CD8-positive, alpha-beta memory T cell (primary cell): ENCODE measurements around the gene COL9A2. TPM values are rescaled to one million over a fixed set of nuclear protein-coding genes. Genes with fewer than 3 reads are reported as not detected.

ENCODE experiments used
- CTCF ChIA-PET: fragments of 350-600 bp; sonication (Branson Sonifier 250); formaldehyde crosslinking; loops from one replicate; lab custom pipeline; 2021; ENCODE audit warnings: antibody characterized with exemption; lab: Charles Lee
- POLR2A ChIA-PET: fragments of 350-600 bp; sonication (Branson Sonifier 250); formaldehyde crosslinking; loops from one replicate; lab custom pipeline; 2021; ENCODE audit warnings: antibody characterized with exemption; lab: Charles Lee
- DNase-seq, 5 donors: peaks; one replicate each; pipeline versions ENCODE4 v3.0.0 to v3.0.0-alpha.2; 2020 to 2022; ENCODE audit warnings: mixed read lengths in 1 of 5
- H3K27ac ChIP-seq: one replicate; pipeline ENCODE4 v1.7.0; 2013; ENCODE audit warnings: low read depth, mild to moderate bottlenecking, low read length, moderate library complexity
- H3K27me3 ChIP-seq: 2 replicates; pipeline ENCODE4 v1.7.0; 2013; ENCODE audit warnings: low read length, mild to moderate bottlenecking; ENCODE audit not compliant: insufficient read depth, poor library complexity, severe bottlenecking
- H3K36me3 ChIP-seq: 2 replicates; pipeline ENCODE4 v1.7.0; 2013; ENCODE audit warnings: mild to moderate bottlenecking, low read length, moderate library complexity; ENCODE audit not compliant: insufficient read depth
- H3K4me1 ChIP-seq: 2 replicates; pipeline ENCODE4 v1.7.0; 2013; ENCODE audit warnings: mild to moderate bottlenecking, low read length, moderate library complexity; ENCODE audit not compliant: insufficient read depth
- H3K4me3 ChIP-seq: 2 replicates; pipeline ENCODE4 v1.7.0; 2013; ENCODE audit warnings: mild to moderate bottlenecking, low read length
- H3K9me3 ChIP-seq: 2 replicates; pipeline ENCODE4 v1.7.0; 2013; ENCODE audit warnings: mild to moderate bottlenecking, low read length
- H3K27ac Mint-ChIP-seq, 8 donors: one replicate each; pipeline ENCODE4 v1.8.0; 2020 to 2021; ENCODE audit warnings: mixed read lengths in 8 of 8, mild to moderate bottlenecking in 6 of 8, inconsistent platforms in 3 of 8, moderate library complexity in 3 of 8
- H3K27me3 Mint-ChIP-seq, 2 donors: one replicate each; pipeline ENCODE4 v1.8.0; 2020 to 2021; ENCODE audit warnings: mixed read lengths in 2 of 2, mild to moderate bottlenecking in 1 of 2, moderate library complexity in 1 of 2
- H3K36me3 Mint-ChIP-seq, 3 donors: one replicate each; pipeline ENCODE4 v1.8.0; 2020 to 2021; ENCODE audit warnings: mixed read lengths in 3 of 3, inconsistent platforms in 1 of 3, mild to moderate bottlenecking in 1 of 3
- H3K4me1 Mint-ChIP-seq, 3 donors: one replicate each; pipeline ENCODE4 v1.8.0; 2020 to 2021; ENCODE audit warnings: mixed read lengths in 3 of 3, inconsistent platforms in 1 of 3, mild to moderate bottlenecking in 1 of 3
- H3K4me3 Mint-ChIP-seq, 7 donors: one replicate each; pipeline ENCODE4 v1.8.0; 2020 to 2021; ENCODE audit warnings: mixed read lengths in 7 of 7, mild to moderate bottlenecking in 6 of 7, moderate library complexity in 4 of 7, inconsistent platforms in 2 of 7
- H3K9me3 Mint-ChIP-seq, 5 donors: one replicate each; pipeline ENCODE4 v1.8.0; 2020 to 2022; ENCODE audit warnings: mixed read lengths in 5 of 5, mild to moderate bottlenecking in 3 of 5, moderate library complexity in 2 of 5, inconsistent platforms in 1 of 5
- polyA plus RNA-seq: library from polyadenylated mRNA; unstranded; fragments of 300-500 nt; fragmentation: Illumina TruSeq; gene quantifications from one replicate; pipeline ENCODE4 v1.2.3, GENCODE V29; 2021
- total RNA-seq, 2 experiments: library from RNA; stranded (reverse); gene quantifications; one replicate each; pipeline ENCODE4 v1.2.3, GENCODE V29; 2021

COL9A2 gene
- total and polyA plus RNA-seq, 3 experiments from 2014 or later = 0.68 to 5.5 (median 4.4) TPM

- no peak for DNase-seq
- peaks cover 13 to 39% (median 20%) of the 10 kb centered on the region in 3 donors for H3K4me1 Mint-ChIP-seq
- no peaks in the 10 kb centered on the region for H3K9me3 Mint-ChIP-seq
- peak overlapping the region in 5 of 7 donors; percentile 49 to 91 (median 88) for H3K4me3 Mint-ChIP-seq
- POLR2A ChIA-PET = interaction anchor here (0.7 kb wide), 1 partner anchor 154 kb away, joined by 4 read pairs; no protein-coding TSS in a partner anchor
- no peaks in the 10 kb centered on the region for H3K36me3 ChIP-seq
- no peak overlapping the region for H3K4me3 ChIP-seq
- H3K27me3 ChIP-seq = peaks cover 5% of the 10 kb centered on the region
- no peaks in the 10 kb centered on the region for H3K36me3 Mint-ChIP-seq
- no peaks in the 10 kb centered on the region for H3K9me3 ChIP-seq
- H3K4me1 ChIP-seq = peaks cover 19% of the 10 kb centered on the region
- peak overlapping the region in 4 of 8 donors; percentile 11 to 71 (median 46) for H3K27ac Mint-ChIP-seq
- CTCF ChIA-PET = interaction anchor here (0.8 to 5.1 kb wide), 18 partner anchors 10 to 170 kb away, joined by 3 to 47 read pairs (median 5); partner anchors contain the start of genes SMAP2 and ZMPSTE24
- no peak overlapping the region for H3K27ac ChIP-seq
- peaks cover 6 to 15% of the 10 kb centered on the region in 2 donors for H3K27me3 Mint-ChIP-seq
These were observed 2.9 kb downstream of the COL9A2 start for GRCh38 chr1:40313958-40314720.

- POLR2A ChIA-PET = no interaction called here
- Histone ChIP-seq H3K4me1 (peaks cover 19% of the 10 kb centered on the region), H3K36me3 (no peaks in the 10 kb centered on the region), H3K27me3 (peaks cover 5% of the 10 kb centered on the region), H3K27ac (no peak overlapping the region), H3K9me3 (no peaks in the 10 kb centered on the region), H3K4me3 (no peak overlapping the region)
- Mint-ChIP-seq H3K4me3 (peak overlapping the region in 1 of 7 donors; percentile 11), H3K4me1 (peaks cover 13 to 33% (median 13%) of the 10 kb centered on the region in 3 donors), H3K27ac (no peak overlapping the region), H3K36me3 (no peaks in the 10 kb centered on the region), H3K9me3 (no peaks in the 10 kb centered on the region), H3K27me3 (peaks cover 6 to 8% of the 10 kb centered on the region in 2 donors)
- DNase-seq = no peak
- CTCF ChIA-PET = interaction anchor here (1.1 to 5.1 kb wide), 4 partner anchors 24 to 171 kb away, joined by 3 to 47 read pairs (median 17); no protein-coding TSS in a partner anchor
These were observed 3.6 kb downstream of the COL9A2 start for GRCh38 chr1:40313329-40313957.

GRCh38 chr1:40312238-40313205 lies 4.6 kb downstream of the COL9A2 start:
- Mint-ChIP-seq H3K36me3 (no peaks in the 10 kb centered on the region), H3K27me3 (peaks cover 0 to 2% of the 10 kb centered on the region in 2 donors), H3K4me3 (peak overlapping the region in 1 of 7 donors; percentile 40), H3K27ac (peak overlapping the region in 3 of 8 donors; percentile 15 to 81 (median 33)), H3K4me1 (peaks cover 6 to 27% (median 7%) of the 10 kb centered on the region in 3 donors), H3K9me3 (no peaks in the 10 kb centered on the region)
- H3K4me1 ChIP-seq = peaks cover 19% of the 10 kb centered on the region
- H3K9me3 ChIP-seq = no peaks in the 10 kb centered on the region
- no peak overlapping the region for H3K4me3 ChIP-seq
- POLR2A ChIA-PET = no interaction called here
- DNase-seq = no peak
- H3K27ac ChIP-seq = no peak overlapping the region
- H3K27me3 ChIP-seq = peaks cover 5% of the 10 kb centered on the region
- CTCF ChIA-PET = interaction anchor here (1.6 to 5.1 kb wide), 3 partner anchors 25 to 170 kb away, joined by 3 to 47 read pairs (median 31); no protein-coding TSS in a partner anchor
- no peaks in the 10 kb centered on the region for H3K36me3 ChIP-seq

GRCh38 chr1:40311692-40312091 lies 5.4 kb downstream of the COL9A2 start:
- H3K27me3 Mint-ChIP-seq = no peaks in the 10 kb centered on the region

GRCh38 chr1:40310983-40311642 lies 6.0 kb downstream of the COL9A2 start:
- Mint-ChIP-seq H3K27me3 (no peaks in the 10 kb centered on the region), H3K9me3 (no peaks in the 10 kb centered on the region), H3K27ac (no peak overlapping the region), H3K4me1 (peaks cover 5 to 20% (median 6%) of the 10 kb centered on the region in 3 donors), H3K4me3 (no peak overlapping the region), H3K36me3 (no peaks in the 10 kb centered on the region)
- Histone ChIP-seq H3K27me3 (peaks cover 2% of the 10 kb centered on the region), H3K27ac (no peak overlapping the region), H3K4me1 (peaks cover 19% of the 10 kb centered on the region), H3K9me3 (no peaks in the 10 kb centered on the region), H3K4me3 (no peak overlapping the region), H3K36me3 (no peaks in the 10 kb centered on the region)
- ChIA-PET POLR2A (no interaction called here), CTCF (interaction anchor here (0.7 kb wide), 1 partner anchor 93 kb away, joined by 3 read pairs; no protein-coding TSS in a partner anchor)
- DNase-seq = no peak

More at GRCh38 chr1:40311692-40312091, 5.4 kb downstream of the COL9A2 start:
- no peak for DNase-seq
- H3K9me3 Mint-ChIP-seq = no peaks in the 10 kb centered on the region
- peaks cover 6 to 22% (median 6%) of the 10 kb centered on the region in 3 donors for H3K4me1 Mint-ChIP-seq
- H3K27me3 ChIP-seq = peaks cover 5% of the 10 kb centered on the region
- peak overlapping the region in 2 of 8 donors; percentile 15 to 41 for H3K27ac Mint-ChIP-seq
- H3K4me3 Mint-ChIP-seq = no peak overlapping the region
- no peaks in the 10 kb centered on the region for H3K9me3 ChIP-seq
- no peaks in the 10 kb centered on the region for H3K36me3 Mint-ChIP-seq
- H3K4me1 ChIP-seq = peaks cover 19% of the 10 kb centered on the region
- no peak overlapping the region for H3K27ac ChIP-seq
- ChIA-PET POLR2A (no interaction called here), CTCF (no interaction called here)
- H3K36me3 ChIP-seq = no peaks in the 10 kb centered on the region
- H3K4me3 ChIP-seq = no peak overlapping the region

GRCh38 chr1:40310129-40310461 lies 7.0 kb downstream of the COL9A2 start:
- Histone ChIP-seq H3K27me3 (no peaks in the 10 kb centered on the region), H3K27ac (no peak overlapping the region), H3K4me3 (no peak overlapping the region), H3K4me1 (peaks cover 14% of the 10 kb centered on the region), H3K9me3 (no peaks in the 10 kb centered on the region), H3K36me3 (no peaks in the 10 kb centered on the region)
- Mint-ChIP-seq H3K27ac (no peak overlapping the region), H3K9me3 (no peaks in the 10 kb centered on the region), H3K4me3 (no peak overlapping the region), H3K27me3 (no peaks in the 10 kb centered on the region), H3K36me3 (no peaks in the 10 kb centered on the region), H3K4me1 (peaks cover 0 to 12% (median under 1%) of the 10 kb centered on the region in 3 donors)
- POLR2A ChIA-PET = no interaction called here
- DNase-seq = no peak
- CTCF ChIA-PET = interaction anchor here (1.1 kb wide), 1 partner anchor 28 kb away, joined by 4 read pairs; no protein-coding TSS in a partner anchor
